ENCODE data around the gene SMC1B.

GRCh38 chr22:45353786-45354185 is 59.6 kb downstream of the SMC1B start:
- TF ChIP-seq CTCF (conservative IDR thresholded peaks at IDR 0.05; ENCODE audit: low read depth, low read length) (no peak), EZH2 (IDR thresholded peaks at IDR 0.05; ENCODE audit: borderline replicate concordance, low read depth, low read length, poor library complexity, severe bottlenecking) (no peak)
